ENCODE measurements around the gene SPOCK3. TPM values are rescaled to one million over a fixed set of nuclear protein-coding genes. Genes with fewer than 3 reads are reported as not detected.

Gene SPOCK3
- total RNA-seq, 1 experiment from 2014 or later = not detected

GRCh38 chr4:166930464-166930863 lies 303.8 kb downstream of the SPOCK3 start:
- intact Hi-C loops (cut with micrococcal nuclease; ENCODE audit: unreplicated experiment) = no loop called here
- POLR2A ChIA-PET (ENCODE audit: low non-redundant PET) = no interaction called here
- CTCF ChIA-PET = no interaction called here
- no peak for DNase-seq (ENCODE audit: low spot score)
- H3K4me1 ChIP-seq (ENCODE audit: insufficient read depth, low read length, poor library complexity, severe bottlenecking) = no peaks in the 10 kb centered on the region
- H3K9me3 ChIP-seq (ENCODE audit: low read depth, low read length, poor library complexity, severe bottlenecking) = no peaks in the 10 kb centered on the region
- no TSS peak for BruUV-seq (replicated peaks)
- TF ChIP-seq EZH2 (IDR thresholded peaks at IDR 0.05; ENCODE audit: borderline replicate concordance, low read depth, low read length, poor library complexity, severe bottlenecking) (no peak), CTCF (conservative IDR thresholded peaks at IDR 0.05; ENCODE audit: low read depth, low read length) (no peak)
- H3K27me3 ChIP-seq (replicated peaks; ENCODE audit: insufficient read depth, low read depth, low read length, poor library complexity) = no peaks in the 10 kb centered on the region
- H3K36me3 ChIP-seq (ENCODE audit: insufficient read depth, low read length, poor library complexity, severe bottlenecking) = no peaks in the 10 kb centered on the region
- H3K4me3 ChIP-seq (ENCODE audit: low read depth, low read length, poor library complexity, severe bottlenecking) = no peak overlapping the region
- H3K27ac ChIP-seq (ENCODE audit: low read depth, low read length, poor library complexity, severe bottlenecking) = no peak overlapping the region

GRCh38 chr4:166924424-166924823 lies 309.9 kb downstream of the SPOCK3 start:
- Histone ChIP-seq H3K36me3 (ENCODE audit: insufficient read depth, low read length, poor library complexity, severe bottlenecking) (no peaks in the 10 kb centered on the region), H3K9me3 (ENCODE audit: low read depth, low read length, poor library complexity, severe bottlenecking) (no peaks in the 10 kb centered on the region), H3K27ac (ENCODE audit: low read depth, low read length, poor library complexity, severe bottlenecking) (no peak overlapping the region), H3K4me1 (ENCODE audit: insufficient read depth, low read length, poor library complexity, severe bottlenecking) (no peaks in the 10 kb centered on the region), H3K27me3 (replicated peaks; ENCODE audit: insufficient read depth, low read depth, low read length, poor library complexity) (no peaks in the 10 kb centered on the region), H3K4me3 (ENCODE audit: low read depth, low read length, poor library complexity, severe bottlenecking) (no peak overlapping the region)
- intact Hi-C loops (cut with micrococcal nuclease; ENCODE audit: unreplicated experiment) = no loop called here
- DNase-seq (ENCODE audit: low spot score) = no peak
- TF ChIP-seq CTCF (conservative IDR thresholded peaks at IDR 0.05; ENCODE audit: low read depth, low read length) (no peak), EZH2 (IDR thresholded peaks at IDR 0.05; ENCODE audit: borderline replicate concordance, low read depth, low read length, poor library complexity, severe bottlenecking) (no peak)
- ChIA-PET CTCF (no interaction called here), POLR2A (ENCODE audit: low non-redundant PET) (no interaction called here)
- BruUV-seq (replicated peaks) = no TSS peak

GRCh38 chr4:166913926-166914325 lies 320.4 kb downstream of the SPOCK3 start:
- BruUV-seq (replicated peaks) = no TSS peak
- intact Hi-C loops (cut with micrococcal nuclease; ENCODE audit: unreplicated experiment) = no loop called here

More at GRCh38 chr4:166913926-166914325, 320.4 kb downstream of the SPOCK3 start:
- no peaks in the 10 kb centered on the region for H3K9me3 ChIP-seq (ENCODE audit: low read depth, low read length, poor library complexity, severe bottlenecking)
- ChIA-PET POLR2A (ENCODE audit: low non-redundant PET) (no interaction called here), CTCF (no interaction called here)
- DNase-seq (ENCODE audit: low spot score) = no peak
- no peak overlapping the region for H3K4me3 ChIP-seq (ENCODE audit: low read depth, low read length, poor library complexity, severe bottlenecking)
- no peaks in the 10 kb centered on the region for H3K4me1 ChIP-seq (ENCODE audit: insufficient read depth, low read length, poor library complexity, severe bottlenecking)
- no peaks in the 10 kb centered on the region for H3K27me3 ChIP-seq (replicated peaks; ENCODE audit: insufficient read depth, low read depth, low read length, poor library complexity)
- no peaks in the 10 kb centered on the region for H3K36me3 ChIP-seq (ENCODE audit: insufficient read depth, low read length, poor library complexity, severe bottlenecking)
- H3K27ac ChIP-seq (ENCODE audit: low read depth, low read length, poor library complexity, severe bottlenecking) = no peak overlapping the region
- TF ChIP-seq CTCF (conservative IDR thresholded peaks at IDR 0.05; ENCODE audit: low read depth, low read length) (no peak), EZH2 (IDR thresholded peaks at IDR 0.05; ENCODE audit: borderline replicate concordance, low read depth, low read length, poor library complexity, severe bottlenecking) (no peak)
